HG03175 (cell line): ENCODE data around the gene MEGF10.
A peak's percentile ranks its signal among the peaks of the same experiment; 100 is the strongest.
"Not testable (repeated sequence)": the region's sequence is repeated elsewhere in the genome, so short reads cannot be mapped to it uniquely, and the experiment has no call there.

Experiments used
- ATAC-seq: cut with Tn5 transposase; IDR thresholded peaks from one replicate; pipeline ENCODE4 v1.9.1; 2021; ENCODE audit warnings: mild to moderate bottlenecking, moderate library complexity; ENCODE audit not compliant: unreplicated experiment

Gene MEGF10

GRCh38 chr5:127297348-127298035 is 6.9 kb downstream of the MEGF10 start:
- no peak for ATAC-seq

- no peak for ATAC-seq
These were observed 7.4 kb downstream of the MEGF10 start for GRCh38 chr5:127298036-127298429.

- no peak for ATAC-seq
These were observed 8.1 kb downstream of the MEGF10 start for GRCh38 chr5:127298656-127299055.

- ATAC-seq, result no peak
These were observed 9.1 kb downstream of the MEGF10 start for GRCh38 chr5:127299678-127300077.

GRCh38 chr5:127302509-127302908 is 11.9 kb downstream of the MEGF10 start:
- no peak for ATAC-seq

GRCh38 chr5:127303404-127303803 is 12.8 kb downstream of the MEGF10 start:
- no peak for ATAC-seq

GRCh38 chr5:127305493-127305892 is 14.9 kb downstream of the MEGF10 start:
- no peak for ATAC-seq

GRCh38 chr5:127306036-127306435 is 15.4 kb downstream of the MEGF10 start:
- ATAC-seq, result no peak

GRCh38 chr5:127306647-127307046 is 16.1 kb downstream of the MEGF10 start:
- ATAC-seq, result no peak

- ATAC-seq, result no peak
These were observed 17.3 kb downstream of the MEGF10 start for GRCh38 chr5:127307868-127308267.

- not testable (repeated sequence) for ATAC-seq
These were observed 17.7 kb downstream of the MEGF10 start for GRCh38 chr5:127308325-127308724.

- no peak for ATAC-seq
These were observed 18.3 kb downstream of the MEGF10 start for GRCh38 chr5:127308945-127309344.

GRCh38 chr5:127311349-127311748 is 20.8 kb downstream of the MEGF10 start:
- no peak for ATAC-seq

GRCh38 chr5:127311781-127312525 is 21.4 kb downstream of the MEGF10 start:
- ATAC-seq, result no peak

- no peak for ATAC-seq
These were observed 22.8 kb downstream of the MEGF10 start for GRCh38 chr5:127313379-127313778.

GRCh38 chr5:127313847-127314473 is 23.4 kb downstream of the MEGF10 start:
- peak; percentile 99 for ATAC-seq

- ATAC-seq, result no peak
These were observed 25.4 kb downstream of the MEGF10 start for GRCh38 chr5:127316011-127316410.

- not testable (repeated sequence) for ATAC-seq
These were observed 26.8 kb downstream of the MEGF10 start for GRCh38 chr5:127317385-127317784.

GRCh38 chr5:127320032-127320965 is 29.7 kb downstream of the MEGF10 start:
- peak; percentile 97 for ATAC-seq

GRCh38 chr5:127321465-127321864 is 30.9 kb downstream of the MEGF10 start:
- no peak for ATAC-seq

GRCh38 chr5:127322403-127322802 is 31.8 kb downstream of the MEGF10 start:
- no peak for ATAC-seq
